GM18499 (cell line): ENCODE results near the gene TGFBR3L.
A peak's percentile ranks its signal among the peaks of the same experiment; 100 is the strongest.
"Not testable (repeated sequence)": the region's sequence is repeated elsewhere in the genome, so short reads cannot be mapped to it uniquely, and the experiment has no call there.

Experiments used
- ATAC-seq: cut with Tn5 transposase; IDR thresholded peaks from one replicate; pipeline ENCODE4 v1.9.1; 2021; ENCODE audit warnings: moderate number of reproducible peaks; ENCODE audit not compliant: insufficient read depth, unreplicated experiment

The TGFBR3L gene

GRCh38 chr19:7916103-7916954 is 1.7 kb downstream of the TGFBR3L start:
- ATAC-seq, result no peak

GRCh38 chr19:7916955-7917266 is 2.3 kb downstream of the TGFBR3L start:
- no peak for ATAC-seq

- ATAC-seq, result no peak
These were observed 2.8 kb downstream of the TGFBR3L start for GRCh38 chr19:7917267-7918061.

- not testable (repeated sequence) for ATAC-seq
These were observed 3.5 kb downstream of the TGFBR3L start for GRCh38 chr19:7918062-7918614.

- ATAC-seq, result no peak
These were observed 4.2 kb downstream of the TGFBR3L start for GRCh38 chr19:7918615-7919421.

- ATAC-seq, result peak; percentile 42
These were observed 5.2 kb downstream of the TGFBR3L start, which contains the start of gene SNAPC2 for GRCh38 chr19:7919610-7920518. Gene SNAPC2 (plus strand): TSS chr19:7920338. CDS start chr19:7920367, 29 bp downstream.

GRCh38 chr19:7920519-7921301 is 6.1 kb downstream of the TGFBR3L start:
- peak; percentile 30 for ATAC-seq

- ATAC-seq, result no peak
These were observed 6.8 kb downstream of the TGFBR3L start for GRCh38 chr19:7921302-7921966.

- no peak for ATAC-seq
These were observed 7.6 kb downstream of the TGFBR3L start for GRCh38 chr19:7921967-7922835.

GRCh38 chr19:7922836-7923195 is 8.2 kb downstream of the TGFBR3L start:
- no peak for ATAC-seq

- ATAC-seq, result no peak
These were observed 8.9 kb downstream of the TGFBR3L start for GRCh38 chr19:7923295-7924191.

GRCh38 chr19:7924241-7924640 is 9.6 kb downstream of the TGFBR3L start:
- ATAC-seq, result no peak

GRCh38 chr19:7924651-7925170 is 10.1 kb downstream of the TGFBR3L start:
- no peak for ATAC-seq

GRCh38 chr19:7925171-7925851 is 10.7 kb downstream of the TGFBR3L start:
- ATAC-seq, result no peak

- ATAC-seq, result no peak
These were observed 11.5 kb downstream of the TGFBR3L start, which contains the start of gene CTXN1 for GRCh38 chr19:7926021-7926726. Gene CTXN1 (minus strand): TSS chr19:7926135. CDS start chr19:7925538, 597 bp downstream.
